HCT116 (cell line): ENCODE data around the gene ZDHHC18. TPM values are rescaled to one million over a fixed set of nuclear protein-coding genes. Genes with fewer than 3 reads are reported as not detected.
"Not testable (repeated sequence)": the region's sequence is repeated elsewhere in the genome, so short reads cannot be mapped to it uniquely, and the experiment has no call there.

Source experiments
- ATAC-seq: fragments of 200-7000 bp; cut with Tn5 transposase; 2 replicates; pipeline ENCODE4 v1.9.1; 2020; ENCODE audit warnings: mild to moderate bottlenecking, moderate library complexity
- BruUV-seq: library from RNA; stranded (reverse); fragments of 400-500 nt; replicated peaks from 2 replicates; lab custom pipeline; 2021; lab: Mats Ljungman, UMichigan
- CTCF ChIA-PET: fragments of 300-600 bp; sonication (Branson Sonifier 250); formaldehyde crosslinking; loops from one replicate; lab custom pipeline; 2021; ENCODE audit warnings: antibody characterized with exemption; lab: Charles Lee
- POLR2A ChIA-PET: fragments of 300-600, 350-600 bp; sonication (Branson Sonifier 250); formaldehyde crosslinking; loops from one replicate; lab custom pipeline; 2021; ENCODE audit warnings: antibody characterized with exemption; lab: Charles Lee
- RAD21 ChIA-PET, 2 experiments: fragments of 300-600 bp; sonication (Branson Sonifier 250); formaldehyde crosslinking; loops; one replicate each; lab custom pipeline; 2023; ENCODE audit warnings: low total read pairs in 2 of 2; ENCODE audit not compliant: uncharacterized antibody in 2 of 2, unreplicated experiment in 2 of 2, low non-redundant PET in 1 of 2; lab: Charles Lee
- DNase-seq: peaks from one replicate; pipeline ENCODE4 v3.0.0-alpha.2; 2010; ENCODE audit warnings: low read depth, low spot score
- H2AFZ ChIP-seq: fragments of 200-600 bp; shearing (Covaris generic), sonication (generic); 2 replicates; pipeline ENCODE4 v1.6.1; 2017; ENCODE audit warnings: low read depth, mixed run types, mixed read lengths, antibody characterized with exemption, low read length; ENCODE audit not compliant: poor library complexity, severe bottlenecking
- H3K27ac ChIP-seq: 2 replicates; pipeline ENCODE4 v1.5.1; 2012; ENCODE audit warnings: low read depth, low read length
- H3K27me3 ChIP-seq: fragments of 200-600 bp; sonication (generic); 2 replicates; pipeline ENCODE4 v1.6.1; 2016; ENCODE audit warnings: mixed run types, low read length, mixed read lengths; ENCODE audit not compliant: insufficient read depth
- H3K36me3 ChIP-seq, 2 experiments: fragments of 200-500 bp in 1 of 2; fragments of 200-600 bp in 1 of 2; sonication (Bioruptor generic) in 1 of 2; sonication (generic) in 1 of 2; 2 replicates each; pipeline versions ENCODE4 v1.5.1 to v1.6.1; 2014 to 2016; ENCODE audit warnings: low read length in 2 of 2, inconsistent platforms in 1 of 2, mixed read lengths in 1 of 2, mixed run types in 1 of 2; ENCODE audit not compliant: insufficient read depth in 2 of 2, control insufficient read depth in 1 of 2
- H3K4me1 ChIP-seq, 2 experiments: fragments of 200-600 bp in 1 of 2; sonication (generic) in 1 of 2; 2 replicates each; pipeline versions ENCODE4 v1.5.1 to v1.6.1; 2012 to 2017; ENCODE audit warnings: low read length in 2 of 2, inconsistent platforms in 1 of 2, mild to moderate bottlenecking in 1 of 2, mixed read lengths in 1 of 2, mixed run types in 1 of 2, moderate library complexity in 1 of 2; ENCODE audit not compliant: insufficient read depth in 2 of 2, control insufficient read depth in 1 of 2
- H3K4me2 ChIP-seq: fragments of 200-600 bp; sonication (generic); 2 replicates; pipeline ENCODE4 v1.6.1; 2017; ENCODE audit warnings: mixed run types, low read length, mixed read lengths
- H3K4me3 ChIP-seq, 2 experiments: fragments of 200-600 bp in 1 of 2; sonication (generic) in 1 of 2; replicated peaks in 1 of 2; 2 replicates each; pipeline ENCODE4 v1.5.1; 2011 to 2016; ENCODE audit warnings: low read length in 2 of 2, control low read depth in 1 of 2, low read depth in 1 of 2, mild to moderate bottlenecking in 1 of 2, mixed read lengths in 1 of 2, mixed run types in 1 of 2
- H3K79me2 ChIP-seq: fragments of 200-600 bp; sonication (generic); 2 replicates; pipeline ENCODE4 v1.6.1; 2017; ENCODE audit warnings: mild to moderate bottlenecking, mixed run types, low read length, moderate library complexity, mixed read lengths; ENCODE audit not compliant: insufficient read depth
- H3K9ac ChIP-seq: fragments of 200-600 bp; sonication (generic); 2 replicates; pipeline ENCODE4 v1.6.1; 2016; ENCODE audit warnings: low read length, mixed read lengths
- H3K9me2 ChIP-seq: fragments of 200-600 bp; sonication (generic), shearing (Covaris generic); 2 replicates; pipeline ENCODE4 v1.6.1; 2017; ENCODE audit warnings: mixed run types, mild to moderate bottlenecking, moderate library complexity; ENCODE audit not compliant: insufficient read depth
- H3K9me3 ChIP-seq, 2 experiments: fragments of 200-500 bp in 1 of 2; fragments of 200-600 bp in 1 of 2; sonication (Bioruptor generic) in 1 of 2; sonication (generic) in 1 of 2; 2 replicates each; pipeline ENCODE4 v1.6.1; 2014 to 2017; ENCODE audit warnings: low read length in 2 of 2, mixed read lengths in 2 of 2, inconsistent platforms in 1 of 2, low read depth in 1 of 2, mild to moderate bottlenecking in 1 of 2, mixed run types in 1 of 2, moderate library complexity in 1 of 2; ENCODE audit not compliant: control insufficient read depth in 1 of 2, insufficient read depth in 1 of 2
- H4K20me1 ChIP-seq: fragments of 200-600 bp; sonication (generic), shearing (Covaris generic); 2 replicates; pipeline ENCODE4 v1.6.1; 2017; ENCODE audit warnings: mixed run types, mild to moderate bottlenecking, moderate library complexity; ENCODE audit not compliant: insufficient read depth
- ATF3 ChIP-seq: IDR thresholded peaks from 2 replicates; pipeline ENCODE4 v1.6.1; 2012
- CBX3 ChIP-seq: IDR thresholded peaks from 2 replicates; pipeline ENCODE4 v1.6.1; 2012; ENCODE audit warnings: low read depth
- CEBPB ChIP-seq: IDR thresholded peaks from 2 replicates; pipeline ENCODE4 v1.6.1; 2012; ENCODE audit warnings: low read depth
- ELF1 ChIP-seq: IDR thresholded peaks from 2 replicates; pipeline ENCODE4 v1.6.1; 2012; ENCODE audit warnings: low read depth, borderline replicate concordance
- FOSL1 ChIP-seq: IDR thresholded peaks from 2 replicates; pipeline ENCODE4 v1.6.1; 2012; ENCODE audit warnings: low read depth
- JUND ChIP-seq: IDR thresholded peaks from 2 replicates; pipeline ENCODE4 v1.6.1; 2012
- POLR2AphosphoS5 ChIP-seq: IDR thresholded peaks from 2 replicates; pipeline ENCODE4 v1.6.1; 2011; ENCODE audit warnings: mild to moderate bottlenecking, low read depth, low read length, moderate library complexity
- SP1 ChIP-seq: IDR thresholded peaks from 2 replicates; pipeline ENCODE4 v1.6.1; 2012; ENCODE audit warnings: low read depth
- SRF ChIP-seq: IDR thresholded peaks from 2 replicates; pipeline ENCODE4 v1.6.1; 2012; ENCODE audit warnings: low read depth
- TCF7L2 ChIP-seq: IDR thresholded peaks from 2 replicates; pipeline ENCODE4 v1.7.0; 2011; ENCODE audit warnings: borderline replicate concordance, inconsistent platforms; ENCODE audit not compliant: insufficient read depth, insufficient read length; ENCODE audit errors: extremely low read depth
- ZFX ChIP-seq: fragments of 450-650 bp; IDR thresholded peaks from 2 replicates; pipeline ENCODE4 v1.6.1; 2017
- ZNF274 ChIP-seq: fragments of 200-500 bp; sonication (Bioruptor generic); IDR thresholded peaks from 2 replicates; pipeline ENCODE4 v1.6.1; 2014; ENCODE audit warnings: mild to moderate bottlenecking, low read depth, low read length, inconsistent platforms
- intact Hi-C: fragments of 100-400 bp; cut with micrococcal nuclease; formaldehyde crosslinking; loops from 2 replicates; pipeline ENCODE4 v1.10.0; 2022
- total RNA-seq: library from RNA; stranded (reverse); gene quantifications from one replicate; pipeline ENCODE4 v1.2.1, GENCODE V29; 2021; ENCODE audit not compliant: unreplicated experiment
- TF ChIP-seq, protein P1 (sequence below), 3 experiments: fragments of 200-600 bp in 1 of 3; sonication (generic) in 1 of 3; IDR thresholded peaks in 2 of 3; conservative IDR thresholded peaks in 1 of 3; 2 replicates each; pipeline ENCODE4 v1.5.1; 2012 to 2017; ENCODE audit warnings: low read depth in 2 of 3, low read length in 2 of 3, antibody characterized with exemption in 1 of 3, borderline replicate concordance in 1 of 3, control low read depth in 1 of 3, mild to moderate bottlenecking in 1 of 3, mixed read lengths in 1 of 3, mixed run types in 1 of 3, moderate library complexity in 1 of 3; ENCODE audit not compliant: insufficient read depth in 1 of 3

The ZDHHC18 gene
- total RNA-seq, 1 experiment from 2014 or later, result 24.4 TPM

DNA sequence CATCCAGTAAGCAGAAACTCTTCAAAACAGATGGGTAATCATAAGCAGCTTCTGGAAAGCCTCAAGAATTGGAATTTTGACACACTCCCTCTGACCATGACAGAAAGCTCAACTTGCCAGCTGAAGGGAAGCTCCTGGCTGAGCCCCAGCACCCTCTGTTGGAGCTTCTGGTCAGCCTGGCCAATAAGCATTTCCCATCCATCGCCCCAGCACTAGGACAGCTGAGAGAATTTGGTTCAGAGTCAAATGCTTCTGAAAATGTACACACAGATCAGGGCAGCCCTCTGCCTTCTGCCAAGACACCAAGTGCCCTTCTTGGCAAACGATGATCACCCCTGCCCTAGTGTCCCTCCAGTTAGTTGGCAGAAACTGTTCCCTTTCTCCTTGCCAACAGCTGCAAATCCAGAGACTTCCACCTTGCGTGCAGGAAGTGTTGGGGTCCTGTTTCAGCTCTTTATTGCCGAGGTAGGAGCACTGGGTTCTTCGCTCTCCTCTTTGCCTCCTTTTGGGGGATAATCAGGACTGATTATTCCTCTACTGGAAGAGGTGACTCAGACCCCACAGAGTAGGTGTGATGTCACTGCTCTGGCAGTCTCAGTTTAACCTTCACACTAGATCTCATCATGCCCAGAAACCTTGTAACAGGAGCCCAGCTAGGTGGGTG is 26.9 kb upstream of the ZDHHC18 start:
- RAD21 ChIA-PET, result no interaction called here

GRCh38 chr1:26803932-26804331 is 22.6 kb upstream of the ZDHHC18 start:
- H3K4me2 ChIP-seq, RAD21 ChIA-PET, H3K27me3 ChIP-seq, H4K20me1 ChIP-seq, H3K36me3 ChIP-seq, H3K27ac ChIP-seq, H3K9ac ChIP-seq, CTCF ChIA-PET, H3K79me2 ChIP-seq, BruUV-seq, H3K9me2 ChIP-seq, H3K4me3 ChIP-seq, H2AFZ ChIP-seq, H3K9me3 ChIP-seq, POLR2A ChIA-PET, DNase-seq, intact Hi-C loops, ATAC-seq: not testable (repeated sequence)
- peaks cover 16 to 23% of the 10 kb centered on the region in 2 experiments for H3K4me1 ChIP-seq

More for the DNA sequence above, 26.9 kb upstream of the ZDHHC18 start:
- no peak overlapping the region for H2AFZ ChIP-seq
- no TSS peak for BruUV-seq
- no peaks in the 10 kb centered on the region for H3K79me2 ChIP-seq
- CTCF ChIA-PET, result interaction anchor here (1.1 to 3.4 kb wide), 4 partner anchors 11 to 196 kb away, joined by 3 to 20 read pairs (median 12); partner anchors contain the start of gene PIGV
- H3K27ac ChIP-seq, result peak overlapping the region; percentile 28
- POLR2A ChIA-PET, result interaction anchor here (0.6 to 2.5 kb wide), 6 partner anchors 8 to 386 kb away, joined by 3 to 6 read pairs (median 4); partner anchors contain the start of gene PIGV
- H3K4me3 ChIP-seq, result peak overlapping the region in 1 of 2 experiments; percentile 14; a peak in 2 of 4 replicates
- peak; percentile 88 for TF ChIP-seq JUND
- peak; percentile 86 for TF ChIP-seq FOSL1
- no peak for TF ChIP-seq TCF7L2
- no peak; the same call in 1 of the 2 replicates for TF ChIP-seq CEBPB
- peak; percentile 73 for TF ChIP-seq ATF3
- TF ChIP-seq, protein P1, sequence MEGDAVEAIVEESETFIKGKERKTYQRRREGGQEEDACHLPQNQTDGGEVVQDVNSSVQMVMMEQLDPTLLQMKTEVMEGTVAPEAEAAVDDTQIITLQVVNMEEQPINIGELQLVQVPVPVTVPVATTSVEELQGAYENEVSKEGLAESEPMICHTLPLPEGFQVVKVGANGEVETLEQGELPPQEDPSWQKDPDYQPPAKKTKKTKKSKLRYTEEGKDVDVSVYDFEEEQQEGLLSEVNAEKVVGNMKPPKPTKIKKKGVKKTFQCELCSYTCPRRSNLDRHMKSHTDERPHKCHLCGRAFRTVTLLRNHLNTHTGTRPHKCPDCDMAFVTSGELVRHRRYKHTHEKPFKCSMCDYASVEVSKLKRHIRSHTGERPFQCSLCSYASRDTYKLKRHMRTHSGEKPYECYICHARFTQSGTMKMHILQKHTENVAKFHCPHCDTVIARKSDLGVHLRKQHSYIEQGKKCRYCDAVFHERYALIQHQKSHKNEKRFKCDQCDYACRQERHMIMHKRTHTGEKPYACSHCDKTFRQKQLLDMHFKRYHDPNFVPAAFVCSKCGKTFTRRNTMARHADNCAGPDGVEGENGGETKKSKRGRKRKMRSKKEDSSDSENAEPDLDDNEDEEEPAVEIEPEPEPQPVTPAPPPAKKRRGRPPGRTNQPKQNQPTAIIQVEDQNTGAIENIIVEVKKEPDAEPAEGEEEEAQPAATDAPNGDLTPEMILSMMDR (IDR thresholded peaks at IDR 0.05 in 2 of 3, conservative IDR thresholded peaks at IDR 0.05 in 1 of 3; ENCODE audit: borderline replicate concordance in 1 of 3, insufficient read depth in 1 of 3, low read depth in 2 of 3, low read length in 2 of 3), result no peak
- no peak for TF ChIP-seq ZNF274
- peak; percentile 31; the same call in 1 of the 2 replicates for TF ChIP-seq POLR2AphosphoS5
- TF ChIP-seq CBX3, result peak; percentile 55; the same call in 1 of the 2 replicates
- TF ChIP-seq SP1, result peak; percentile 62; the same call in 1 of the 2 replicates
- TF ChIP-seq ELF1, result no peak
- TF ChIP-seq SRF, result peak; percentile 25
- no peak for TF ChIP-seq ZFX
- no peaks in the 10 kb centered on the region for H3K9me2 ChIP-seq
- H4K20me1 ChIP-seq, result no peaks in the 10 kb centered on the region
- ATAC-seq, result peak; percentile 85
- no peaks in the 10 kb centered on the region for H3K9me3 ChIP-seq
- H3K36me3 ChIP-seq, result no peaks in the 10 kb centered on the region
- DNase-seq, result peak; percentile 47
- peak overlapping the region; percentile 20; the same call in 1 of the 2 replicates for H3K9ac ChIP-seq
- peak overlapping the region; percentile 72 for H3K4me2 ChIP-seq
- intact Hi-C loops, result no loop called here
- no peaks in the 10 kb centered on the region for H3K27me3 ChIP-seq
- peaks cover 16 to 26% of the 10 kb centered on the region in 2 experiments for H3K4me1 ChIP-seq
